ENCODE data around the gene DIP2A. TPM values are rescaled to one million over a fixed set of nuclear protein-coding genes. Genes with fewer than 3 reads are reported as not detected.

The DIP2A gene
- total and polyA plus RNA-seq, 2 of the 8 experiments (the other 6 are each of a cell fraction or from before 2014, with no cell fraction given): 16.0 to 27.1 TPM

- 53% methylated on average over 9 of the region's 9 CpGs; no CpG with 5 or more reads in 1 of the 2 experiments for WGBS, 2 experiments (ENCODE audit: extremely low coverage in 1 of 2, insufficient coverage in 1 of 2, insufficient read length in 1 of 2, insufficient replicate concordance in 2 of 2, low coverage in 1 of 2, low lambda C conversion rate in 2 of 2, missing lambda C conversion rate in 1 of 2)
- no peak overlapping the region for H2BK15ac ChIP-seq (ENCODE audit: low read length)
- TF ChIP-seq FOSL1 (IDR thresholded peaks at IDR 0.05; ENCODE audit: insufficient read depth, low read depth, low read length): no peak
- no peak for TF ChIP-seq RAD21 (IDR thresholded peaks at IDR 0.05 in 1 of 2, conservative IDR thresholded peaks at IDR 0.05 in 1 of 2; ENCODE audit: low read depth in 2 of 2, low read length in 2 of 2)
- TF ChIP-seq TEAD4 (IDR thresholded peaks at IDR 0.05; ENCODE audit: low read depth, low read length): 0 out of 2 replicates have a peak, but pooled peaks have one; percentile 17
- TF ChIP-seq MAFK (IDR thresholded peaks at IDR 0.05; ENCODE audit: low read depth, low read length): 0 out of 2 replicates have a peak, but pooled peaks have one; percentile 5
Measured at GRCh38 chr21:46603228-46603627, 144.5 kb downstream of the DIP2A start.

More at GRCh38 chr21:46603228-46603627, 144.5 kb downstream of the DIP2A start:
- FAIRE-seq (no peak), DNase-seq (ENCODE audit: low read depth in 1 of 2, low spot score in 2 of 2) (no peak)
- Histone ChIP-seq H3K4me2 (ENCODE audit: insufficient read depth in 1 of 2, low read depth in 2 of 2, low read length in 2 of 2) (no peak overlapping the region), H3K27me3 (replicated peaks in 1 of 4; ENCODE audit: control insufficient read depth in 3 of 4, extremely low read depth in 1 of 4, insufficient read depth in 3 of 4, low read length in 3 of 4) (no peaks in the 10 kb centered on the region), H2AFZ (ENCODE audit: low read length) (no peak overlapping the region), H3K4ac (replicated peaks; ENCODE audit: insufficient read length, low read depth, low read length) (no peak overlapping the region), H2BK20ac (ENCODE audit: low read length) (no peak overlapping the region), H2BK5ac (ENCODE audit: low read depth, low read length) (no peak overlapping the region), H3K4me3 (ENCODE audit: extremely low read depth in 1 of 4, insufficient read depth in 2 of 4, low read depth in 3 of 4, low read length in 4 of 4) (no peak overlapping the region), H3K79me2 (ENCODE audit: control insufficient read depth in 1 of 2, insufficient read depth in 2 of 2, low read length in 2 of 2) (no peaks in the 10 kb centered on the region), H3K27ac (ENCODE audit: low read depth, low read length) (no peak overlapping the region), H3K56ac (replicated peaks; ENCODE audit: insufficient read length, low read depth, low read length) (no peak overlapping the region), H3K4me1 (replicated peaks in 1 of 4; ENCODE audit: control insufficient read depth in 3 of 4, insufficient read depth in 4 of 4, low read length in 3 of 4) (peaks cover 3 to 11% (median 4%) of the 10 kb centered on the region in 4 experiments; a peak in 4 of 7 replicates), H2BK120ac (replicated peaks; ENCODE audit: low read depth, low read length) (no peak overlapping the region), H3K36me3 (ENCODE audit: control insufficient read depth in 2 of 4, insufficient read depth in 4 of 4, low read length in 3 of 4) (no peaks in the 10 kb centered on the region), H3K14ac (ENCODE audit: insufficient read length) (no peak overlapping the region), H4K91ac (replicated peaks; ENCODE audit: insufficient read length, low read length) (no peak overlapping the region), H4K5ac (ENCODE audit: insufficient read length, low read depth, low read length) (no peak overlapping the region), H4K20me1 (replicated peaks in 1 of 2; ENCODE audit: control insufficient read depth in 1 of 2, insufficient read depth in 2 of 2, low read length in 2 of 2) (no peaks in the 10 kb centered on the region), H2AK5ac (ENCODE audit: low read depth, low read length) (no peak overlapping the region), H3K23ac (ENCODE audit: insufficient read length) (no peak overlapping the region), H2BK12ac (ENCODE audit: low read depth, low read length) (no peak overlapping the region), H3K9ac (replicated peaks in 1 of 4; ENCODE audit: extremely low read depth in 1 of 4, low read depth in 3 of 4, low read length in 3 of 4) (no peak overlapping the region), H3K79me1 (ENCODE audit: low read depth, low read length) (no peaks in the 10 kb centered on the region), H3K9me3 (ENCODE audit: insufficient read depth in 2 of 2, low read depth in 1 of 2, low read length in 1 of 2) (no peaks in the 10 kb centered on the region), H3K18ac (ENCODE audit: extremely low read depth, low read length) (no peak overlapping the region), H3K23me2 (ENCODE audit: low read depth, low read length) (no peaks in the 10 kb centered on the region), H4K8ac (ENCODE audit: extremely low read depth, insufficient read depth, low read length) (no peak overlapping the region)
- CTCF ChIA-PET (ENCODE audit: partially characterized antibody): interaction anchor here (0.7 to 1.8 kb wide), 2 partner anchors 18 to 631 kb away, joined by 6 read pairs; no protein-coding TSS in a partner anchor
- POLR2A ChIA-PET (ENCODE audit: partially characterized antibody): no interaction called here
